Measurements from ENCODE around the gene B4GALT1. TPM values are rescaled to one million over a fixed set of nuclear protein-coding genes. Genes with fewer than 3 reads are reported as not detected.

The B4GALT1 gene
- total RNA-seq, 1 donor from 2014 or later: 100 TPM

DNA sequence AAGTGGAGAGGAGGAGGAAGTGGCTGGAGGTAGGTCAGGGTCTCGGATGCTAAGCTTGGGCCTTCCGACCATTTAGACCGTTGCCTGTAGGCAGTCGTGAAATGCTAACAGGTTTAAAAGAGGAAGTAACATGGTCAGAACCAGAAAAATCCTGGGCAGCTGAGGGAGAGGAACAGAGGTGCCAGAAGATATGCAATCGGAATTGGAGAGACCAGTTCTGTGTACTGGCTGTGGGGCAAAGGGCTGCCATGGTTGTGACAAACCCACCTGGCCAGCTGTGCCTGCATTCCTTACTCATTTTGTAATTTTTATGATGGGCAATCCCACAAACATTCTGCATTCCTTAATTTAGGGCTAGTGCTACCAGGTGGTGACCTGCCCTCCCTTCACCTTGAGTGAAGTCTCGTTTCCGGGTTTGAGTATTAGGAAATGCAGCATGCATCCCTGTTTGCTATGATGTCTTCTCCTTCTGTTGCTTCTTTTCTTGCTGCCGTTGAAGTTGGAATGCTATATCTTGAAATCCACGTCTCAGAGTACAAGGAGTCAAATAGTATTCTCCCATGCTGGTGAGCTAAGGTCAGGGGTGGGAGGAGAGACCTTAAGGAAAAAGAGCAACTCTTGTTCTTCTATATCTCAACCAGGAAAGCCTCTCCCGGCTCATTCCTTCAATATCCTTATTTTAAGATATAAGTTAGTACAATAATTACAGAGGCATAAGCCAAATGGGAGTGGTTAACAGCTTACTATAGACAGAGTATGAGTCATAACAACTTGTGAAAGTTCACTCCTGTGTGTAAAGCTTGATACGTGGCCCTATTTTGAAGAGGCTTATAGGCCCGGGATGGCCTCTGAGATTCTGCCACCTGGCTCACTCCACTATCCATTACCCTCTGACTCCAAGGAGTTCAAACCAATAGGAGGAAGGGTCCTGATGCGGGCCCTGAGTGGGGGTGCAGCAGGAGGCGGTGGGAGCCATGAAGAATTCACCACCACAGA, 37.0 kb downstream of the B4GALT1 start:
- peaks cover 40 to 79% of the 10 kb centered on the region in 2 donors for H3K36me3 ChIP-seq
- peaks cover 4 to 36% of the 10 kb centered on the region in 2 donors for H3K4me1 ChIP-seq
- intact Hi-C loops (cut with DNase I): loop anchor here (5.0 kb wide), 2 partner anchors 72 to 97 kb away; no protein-coding TSS in a partner anchor
- H3K9me3 ChIP-seq: no peaks in the 10 kb centered on the region
- TF ChIP-seq CTCF (IDR thresholded peaks at IDR 0.05): no peak
- peak in 1 of 2 donors; percentile 47 for DNase-seq (ENCODE audit: low spot score in 2 of 2)
- no peak overlapping the region for H3K27ac ChIP-seq
- no peak overlapping the region for H3K4me3 ChIP-seq
- H3K27me3 ChIP-seq: no peaks in the 10 kb centered on the region

GRCh38 chr9:33129251-33129885, 37.8 kb downstream of the B4GALT1 start:
- Histone ChIP-seq H3K36me3 (peaks cover 40 to 71% of the 10 kb centered on the region in 2 donors), H3K4me3 (no peak overlapping the region), H3K27ac (peak overlapping the region in 1 of 2 donors; percentile 0), H3K27me3 (no peaks in the 10 kb centered on the region), H3K9me3 (no peaks in the 10 kb centered on the region), H3K4me1 (peaks cover 4 to 34% of the 10 kb centered on the region in 2 donors)
- DNase-seq (ENCODE audit: low spot score in 2 of 2): peak in 1 of 2 donors; percentile 52
- intact Hi-C loops (cut with DNase I): no loop called here
- no peak for TF ChIP-seq CTCF (IDR thresholded peaks at IDR 0.05)

GRCh38 chr9:33128570-33128969, 38.6 kb downstream of the B4GALT1 start:
- intact Hi-C loops (cut with DNase I): no loop called here
- peak in 1 of 2 donors; percentile 54 for DNase-seq (ENCODE audit: low spot score in 2 of 2)
- TF ChIP-seq CTCF (IDR thresholded peaks at IDR 0.05): no peak
- no peaks in the 10 kb centered on the region for H3K9me3 ChIP-seq
- no peaks in the 10 kb centered on the region for H3K27me3 ChIP-seq
- peaks cover 4 to 34% of the 10 kb centered on the region in 2 donors for H3K4me1 ChIP-seq
- no peak overlapping the region for H3K27ac ChIP-seq
- no peak overlapping the region for H3K4me3 ChIP-seq
- H3K36me3 ChIP-seq: peaks cover 34 to 67% of the 10 kb centered on the region in 2 donors

DNA sequence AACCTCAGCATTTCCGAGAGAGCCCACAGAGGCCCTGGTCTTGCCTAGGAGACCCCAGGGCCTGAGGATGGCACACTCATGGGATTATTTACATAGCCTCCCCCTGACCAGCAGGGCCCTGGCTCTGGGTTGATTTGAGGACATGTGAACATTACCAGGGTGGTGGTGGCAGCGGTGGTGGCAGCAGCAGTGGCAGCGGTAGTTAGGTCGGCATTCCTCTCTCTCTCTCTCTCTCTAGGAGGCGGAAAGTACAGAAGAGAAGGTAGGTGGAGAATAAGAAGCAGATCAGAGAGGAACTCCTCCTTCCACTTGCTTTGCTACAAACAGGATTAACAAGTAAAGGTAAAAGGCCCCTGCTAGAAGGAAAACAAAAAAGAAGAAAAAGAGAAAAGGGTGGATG, 39.3 kb downstream of the B4GALT1 start:
- DNase-seq (ENCODE audit: low spot score in 2 of 2): no peak
- Histone ChIP-seq H3K4me3 (no peak overlapping the region), H3K27ac (no peak overlapping the region), H3K9me3 (no peaks in the 10 kb centered on the region), H3K36me3 (peaks cover 27 to 64% of the 10 kb centered on the region in 2 donors), H3K4me1 (peaks cover 4 to 34% of the 10 kb centered on the region in 2 donors), H3K27me3 (no peaks in the 10 kb centered on the region)
- no peak for TF ChIP-seq CTCF (IDR thresholded peaks at IDR 0.05)
- intact Hi-C loops (cut with DNase I): no loop called here

- H3K9me3 ChIP-seq: no peaks in the 10 kb centered on the region
- H3K4me1 ChIP-seq: peaks cover 4 to 27% of the 10 kb centered on the region in 2 donors
- DNase-seq (ENCODE audit: low spot score in 2 of 2): no peak
- intact Hi-C loops (cut with DNase I): no loop called here
- no peak overlapping the region for H3K4me3 ChIP-seq
- peaks cover 26 to 54% of the 10 kb centered on the region in 2 donors for H3K36me3 ChIP-seq
- TF ChIP-seq CTCF (IDR thresholded peaks at IDR 0.05): no peak
- no peaks in the 10 kb centered on the region for H3K27me3 ChIP-seq
- H3K27ac ChIP-seq: peak overlapping the region in 1 of 2 donors; percentile 16
Observed at GRCh38 chr9:33125871-33126823, 41.0 kb downstream of the B4GALT1 start.

All from ascending aorta (tissue), 2 donors.